GM12892 (cell line): Measurements from ENCODE around the gene GRID1.

Source experiments
- POLR2A ChIP-seq: IDR thresholded peaks from 2 replicates; pipeline ENCODE4 v1.6.1; 2011; ENCODE audit warnings: low read depth, low read length, control low read depth
- TAF1 ChIP-seq: IDR thresholded peaks from 2 replicates; pipeline ENCODE4 v1.6.1; 2011; ENCODE audit warnings: low read depth, mild to moderate bottlenecking, control low read depth, low read length, borderline replicate concordance

GRCh38 chr10:86298501-86299001 lies 68.0 kb downstream of the GRID1 start:
- no peak for TF ChIP-seq TAF1
- no peak for TF ChIP-seq POLR2A
